ENCODE measurements around the gene CNGB1.

The CNGB1 gene

GRCh38 chr16:57876210-57876609 lies 94.7 kb downstream of the CNGB1 start:
- TF ChIP-seq, protein P1, sequence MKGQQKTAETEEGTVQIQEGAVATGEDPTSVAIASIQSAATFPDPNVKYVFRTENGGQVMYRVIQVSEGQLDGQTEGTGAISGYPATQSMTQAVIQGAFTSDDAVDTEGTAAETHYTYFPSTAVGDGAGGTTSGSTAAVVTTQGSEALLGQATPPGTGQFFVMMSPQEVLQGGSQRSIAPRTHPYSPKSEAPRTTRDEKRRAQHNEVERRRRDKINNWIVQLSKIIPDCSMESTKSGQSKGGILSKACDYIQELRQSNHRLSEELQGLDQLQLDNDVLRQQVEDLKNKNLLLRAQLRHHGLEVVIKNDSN (IDR thresholded peaks at IDR 0.05): no peak
- TF ChIP-seq CEBPB (IDR thresholded peaks at IDR 0.05) (no peak), NFIC (IDR thresholded peaks at IDR 0.05) (no peak), TEAD4 (IDR thresholded peaks at IDR 0.05) (no peak), TCF12 (IDR thresholded peaks at IDR 0.05; ENCODE audit: low read depth) (no peak), ZBTB7A (IDR thresholded peaks at IDR 0.05; ENCODE audit: low read depth) (no peak), FOXM1 (IDR thresholded peaks at IDR 0.05; ENCODE audit: borderline replicate concordance, low read depth) (no peak), EP300 (IDR thresholded peaks at IDR 0.05; ENCODE audit: borderline replicate concordance) (no peak), TAF1 (IDR thresholded peaks at IDR 0.05; ENCODE audit: low read depth) (no peak), YY1 (IDR thresholded peaks at IDR 0.05; ENCODE audit: low read depth) (no peak), CREB1 (IDR thresholded peaks at IDR 0.05; ENCODE audit: low read depth) (no peak), EGR1 (IDR thresholded peaks at IDR 0.05) (no peak), RAD21 (IDR thresholded peaks at IDR 0.05; ENCODE audit: low read depth) (no peak)
- TF ChIP-seq, protein P2, sequence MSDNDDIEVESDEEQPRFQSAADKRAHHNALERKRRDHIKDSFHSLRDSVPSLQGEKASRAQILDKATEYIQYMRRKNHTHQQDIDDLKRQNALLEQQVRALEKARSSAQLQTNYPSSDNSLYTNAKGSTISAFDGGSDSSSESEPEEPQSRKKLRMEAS (IDR thresholded peaks at IDR 0.05): no peak
- TF ChIP-seq, protein P3, sequence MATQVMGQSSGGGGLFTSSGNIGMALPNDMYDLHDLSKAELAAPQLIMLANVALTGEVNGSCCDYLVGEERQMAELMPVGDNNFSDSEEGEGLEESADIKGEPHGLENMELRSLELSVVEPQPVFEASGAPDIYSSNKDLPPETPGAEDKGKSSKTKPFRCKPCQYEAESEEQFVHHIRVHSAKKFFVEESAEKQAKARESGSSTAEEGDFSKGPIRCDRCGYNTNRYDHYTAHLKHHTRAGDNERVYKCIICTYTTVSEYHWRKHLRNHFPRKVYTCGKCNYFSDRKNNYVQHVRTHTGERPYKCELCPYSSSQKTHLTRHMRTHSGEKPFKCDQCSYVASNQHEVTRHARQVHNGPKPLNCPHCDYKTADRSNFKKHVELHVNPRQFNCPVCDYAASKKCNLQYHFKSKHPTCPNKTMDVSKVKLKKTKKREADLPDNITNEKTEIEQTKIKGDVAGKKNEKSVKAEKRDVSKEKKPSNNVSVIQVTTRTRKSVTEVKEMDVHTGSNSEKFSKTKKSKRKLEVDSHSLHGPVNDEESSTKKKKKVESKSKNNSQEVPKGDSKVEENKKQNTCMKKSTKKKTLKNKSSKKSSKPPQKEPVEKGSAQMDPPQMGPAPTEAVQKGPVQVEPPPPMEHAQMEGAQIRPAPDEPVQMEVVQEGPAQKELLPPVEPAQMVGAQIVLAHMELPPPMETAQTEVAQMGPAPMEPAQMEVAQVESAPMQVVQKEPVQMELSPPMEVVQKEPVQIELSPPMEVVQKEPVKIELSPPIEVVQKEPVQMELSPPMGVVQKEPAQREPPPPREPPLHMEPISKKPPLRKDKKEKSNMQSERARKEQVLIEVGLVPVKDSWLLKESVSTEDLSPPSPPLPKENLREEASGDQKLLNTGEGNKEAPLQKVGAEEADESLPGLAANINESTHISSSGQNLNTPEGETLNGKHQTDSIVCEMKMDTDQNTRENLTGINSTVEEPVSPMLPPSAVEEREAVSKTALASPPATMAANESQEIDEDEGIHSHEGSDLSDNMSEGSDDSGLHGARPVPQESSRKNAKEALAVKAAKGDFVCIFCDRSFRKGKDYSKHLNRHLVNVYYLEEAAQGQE (IDR thresholded peaks at IDR 0.05; ENCODE audit: low read depth): no peak

- TF ChIP-seq, protein P3 (IDR thresholded peaks at IDR 0.05; ENCODE audit: low read depth): peak; percentile 82
- TF ChIP-seq TAF1 (IDR thresholded peaks at IDR 0.05; ENCODE audit: low read depth): no peak
Observed at GRCh38 chr16:57875347-57875746, 95.6 kb downstream of the CNGB1 start.

DNA sequence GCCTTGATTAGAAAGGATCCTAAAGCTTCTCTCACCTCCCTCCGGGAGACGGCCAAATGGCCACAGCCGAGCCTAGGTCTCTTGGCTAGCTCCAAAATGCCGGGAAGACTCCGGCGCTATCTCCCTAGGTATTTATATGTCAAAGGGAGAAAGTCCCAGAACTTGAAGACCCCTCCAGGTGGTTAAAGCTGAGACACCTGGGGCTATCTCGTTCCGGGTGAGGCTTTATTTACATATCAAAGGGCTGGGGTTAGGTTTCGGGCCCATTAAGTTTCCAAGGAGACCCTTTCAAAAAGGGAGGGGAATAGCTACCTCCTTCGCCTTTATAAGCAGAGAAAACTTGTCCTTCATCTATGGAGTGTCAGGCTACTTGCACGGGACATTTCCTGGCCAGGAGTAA lies 97.7 kb downstream of the CNGB1 start:
- no peak for TF ChIP-seq EP300 (IDR thresholded peaks at IDR 0.05; ENCODE audit: borderline replicate concordance)
- TF ChIP-seq CREB1 (IDR thresholded peaks at IDR 0.05; ENCODE audit: low read depth): no peak
- TF ChIP-seq TEAD4 (IDR thresholded peaks at IDR 0.05): no peak
- TF ChIP-seq TAF1 (IDR thresholded peaks at IDR 0.05; ENCODE audit: low read depth): no peak
- no peak for TF ChIP-seq TCF12 (IDR thresholded peaks at IDR 0.05; ENCODE audit: low read depth)
- TF ChIP-seq, protein P2 (IDR thresholded peaks at IDR 0.05): no peak
- TF ChIP-seq CEBPB (IDR thresholded peaks at IDR 0.05): no peak
- TF ChIP-seq NFIC (IDR thresholded peaks at IDR 0.05): no peak
- TF ChIP-seq ZBTB7A (IDR thresholded peaks at IDR 0.05; ENCODE audit: low read depth): no peak
- TF ChIP-seq, protein P1 (IDR thresholded peaks at IDR 0.05): no peak
- TF ChIP-seq YY1 (IDR thresholded peaks at IDR 0.05; ENCODE audit: low read depth): no peak
- TF ChIP-seq RAD21 (IDR thresholded peaks at IDR 0.05; ENCODE audit: low read depth): no peak
- TF ChIP-seq, protein P3 (IDR thresholded peaks at IDR 0.05; ENCODE audit: low read depth): no peak

GRCh38 chr16:57871456-57871855 lies 99.5 kb downstream of the CNGB1 start:
- TF ChIP-seq TEAD4 (IDR thresholded peaks at IDR 0.05): no peak
- no peak for TF ChIP-seq EGR1 (IDR thresholded peaks at IDR 0.05)

DNA sequence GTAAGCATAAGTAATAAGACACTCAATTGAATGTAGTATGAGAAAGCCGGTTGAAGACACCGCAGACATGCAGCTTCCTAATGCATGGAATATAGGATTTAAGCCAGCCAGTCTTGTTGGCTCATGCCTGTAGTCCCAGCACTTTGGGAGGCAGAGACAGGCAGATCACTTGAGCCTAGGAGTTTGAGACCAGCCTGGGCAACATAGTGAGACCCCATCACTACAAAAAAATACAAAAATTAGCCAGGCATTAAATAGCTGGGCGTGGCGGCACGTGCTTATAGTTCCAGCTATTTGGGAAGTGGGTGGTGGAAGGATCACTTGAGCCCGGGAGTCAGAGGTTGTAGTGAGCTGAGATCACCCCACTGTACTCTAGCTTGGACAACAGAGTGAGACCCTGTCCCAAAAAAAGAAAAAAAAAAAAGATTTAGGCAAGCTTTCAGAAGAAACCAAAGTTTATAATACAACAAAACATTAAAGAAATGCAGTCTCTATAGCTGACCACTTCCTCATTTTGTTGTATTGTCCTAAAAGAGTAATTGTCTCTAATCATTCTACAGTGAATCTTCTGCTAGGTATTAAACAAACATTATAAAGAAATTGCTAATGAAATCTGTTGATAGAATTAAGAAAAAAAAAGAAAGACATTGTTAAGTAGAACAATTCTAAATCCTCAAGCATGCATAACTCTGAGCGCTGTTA lies 100.0 kb downstream of the CNGB1 start:
- TF ChIP-seq, protein P1 (IDR thresholded peaks at IDR 0.05): no peak
- TF ChIP-seq FOXM1 (IDR thresholded peaks at IDR 0.05; ENCODE audit: borderline replicate concordance, low read depth) (no peak), CREB1 (IDR thresholded peaks at IDR 0.05; ENCODE audit: low read depth) (no peak)
